ENCODE measurements around the gene NRIP1. TPM values are rescaled to one million over a fixed set of nuclear protein-coding genes. Genes with fewer than 3 reads are reported as not detected.

NRIP1 gene
- total and polyA plus RNA-seq, 2 of the 13 experiments (the other 11 are each of a cell fraction or from before 2014, with no cell fraction given): 21.0 to 69.0 TPM

GRCh38 chr21:14945176-14945575 lies 119.6 kb downstream of the NRIP1 start (continued):
- TF ChIP-seq TSC22D2 (CRISPR knock-in tag; IDR thresholded peaks at IDR 0.05; ENCODE audit: borderline replicate concordance): no peak
- no peak for TF ChIP-seq FOXP1 (IDR thresholded peaks at IDR 0.05)
- TF ChIP-seq FOXP1 (CRISPR knock-in tag; IDR thresholded peaks at IDR 0.05): peak; percentile 28; the same call in 1 of the 2 replicates
- TF ChIP-seq ZNF280D (CRISPR knock-in tag; IDR thresholded peaks at IDR 0.05): no peak
- TF ChIP-seq ZNF335 (CRISPR knock-in tag; IDR thresholded peaks at IDR 0.05): no peak
- TF ChIP-seq ZZZ3 (CRISPR knock-in tag; IDR thresholded peaks at IDR 0.05; ENCODE audit: borderline replicate concordance): no peak
- no peak for TF ChIP-seq TBP (CRISPR knock-in tag; IDR thresholded peaks at IDR 0.05)
- TF ChIP-seq, protein P1, sequence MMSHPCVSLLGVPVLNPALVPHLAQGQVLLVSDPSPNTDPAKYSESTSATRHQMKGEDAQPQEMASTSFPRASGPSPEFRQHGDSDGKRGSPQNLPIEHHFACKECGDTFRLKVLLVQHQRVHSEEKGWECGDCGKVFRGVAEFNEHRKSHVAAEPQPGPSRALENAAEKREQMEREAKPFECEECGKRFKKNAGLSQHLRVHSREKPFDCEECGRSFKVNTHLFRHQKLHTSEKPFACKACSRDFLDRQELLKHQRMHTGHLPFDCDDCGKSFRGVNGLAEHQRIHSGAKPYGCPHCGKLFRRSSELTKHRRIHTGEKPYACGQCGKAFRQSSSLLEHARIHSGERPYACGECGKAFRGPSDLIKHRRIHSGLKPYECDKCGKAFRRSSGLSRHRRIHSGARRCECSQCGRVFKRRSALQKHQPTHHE (CRISPR knock-in tag; IDR thresholded peaks at IDR 0.05; ENCODE audit: borderline replicate concordance): no peak
- no peak for TF ChIP-seq POLR2AphosphoS5 (IDR thresholded peaks at IDR 0.05; ENCODE audit: low read depth, low read length)
- TF ChIP-seq NR2F6 (IDR thresholded peaks at IDR 0.05): no peak
- no peak for TF ChIP-seq NR2F6 (CRISPR knock-in tag; IDR thresholded peaks at IDR 0.05)
- TF ChIP-seq ZNF546 (CRISPR knock-in tag; conservative IDR thresholded peaks at IDR 0.05): no peak
- TF ChIP-seq MED13 (CRISPR knock-in tag; IDR thresholded peaks at IDR 0.05): no peak
- TF ChIP-seq SOX13 (IDR thresholded peaks at IDR 0.05): no peak
- TF ChIP-seq SOX13 (CRISPR knock-in tag; conservative IDR thresholded peaks at IDR 0.05 in 1 of 2, IDR thresholded peaks at IDR 0.05 in 1 of 2): peak in 1 of 2 experiments; percentile 33; a peak in 1 of 4 replicates
- TF ChIP-seq KDM4B (CRISPR knock-in tag; IDR thresholded peaks at IDR 0.05): no peak
- TF ChIP-seq ZNF503 (CRISPR knock-in tag; IDR thresholded peaks at IDR 0.05): no peak
- no peak for TF ChIP-seq PHF20 (CRISPR knock-in tag; IDR thresholded peaks at IDR 0.05)
- no peak for TF ChIP-seq ZFP41 (CRISPR knock-in tag; IDR thresholded peaks at IDR 0.05; ENCODE audit: borderline replicate concordance)
- TF ChIP-seq EED (CRISPR knock-in tag; IDR thresholded peaks at IDR 0.05): no peak
- no peak for TF ChIP-seq ZFX (CRISPR knock-in tag; IDR thresholded peaks at IDR 0.05; ENCODE audit: low read depth)
- 0 out of 2 replicates have a peak, but pooled peaks have one; percentile 13 for TF ChIP-seq GATAD2A (CRISPR knock-in tag; IDR thresholded peaks at IDR 0.05)
- 0 out of 2 replicates have a peak, but pooled peaks have one; percentile 17 for TF ChIP-seq ARID5B (CRISPR knock-in tag; IDR thresholded peaks at IDR 0.05)

Measured in HepG2 (cell line).